K562 (cell line): ENCODE data around the gene ANKRD13D. TPM values are rescaled to one million over a fixed set of nuclear protein-coding genes. Genes with fewer than 3 reads are reported as not detected.

Experiments used
- CBFB ChIP-seq: sonication (generic); formaldehyde crosslinking; IDR thresholded peaks from 2 replicates; pipeline ENCODE4 v1.4.0; 2020; ENCODE audit warnings: mild to moderate bottlenecking, missing genetic modification reagents
- DNMT1 ChIP-seq: fragments of 450-650 bp; IDR thresholded peaks from 2 replicates; pipeline ENCODE4 v1.6.1; 2016; ENCODE audit warnings: antibody characterized with exemption, mild to moderate bottlenecking
- ESRRA ChIP-seq: fragments of 450-650 bp; IDR thresholded peaks from 2 replicates; pipeline ENCODE4 v1.6.1; 2014; ENCODE audit warnings: low read depth, mild to moderate bottlenecking, moderate library complexity, borderline replicate concordance
- FIP1L1 ChIP-seq: fragments of 200-400 bp; formaldehyde crosslinking; IDR thresholded peaks from 2 replicates; pipeline ENCODE4 v1.6.1; 2018; ENCODE audit warnings: mild to moderate bottlenecking, low read depth, low read length; ENCODE audit not compliant: poor library complexity, severe bottlenecking
- GTF2A2 ChIP-seq: IDR thresholded peaks from 2 replicates; pipeline ENCODE4 v1.6.1; 2016; ENCODE audit warnings: mild to moderate bottlenecking, missing genetic modification characterization, missing compliant biosample characterization
- HNRNPK ChIP-seq: fragments of 200-400 bp; formaldehyde crosslinking; IDR thresholded peaks from one replicate; pipeline ENCODE4 v1.6.1; 2018; ENCODE audit warnings: mild to moderate bottlenecking, low read depth, low read length; ENCODE audit not compliant: poor library complexity, severe bottlenecking
- IRF2 ChIP-seq: sonication (generic); formaldehyde crosslinking; IDR thresholded peaks from 2 replicates; pipeline ENCODE4 v1.8.1; 2022; ENCODE audit warnings: mild to moderate bottlenecking, missing genetic modification reagents
- PHTF2 ChIP-seq: fragments of 250-450 bp; sonication (Bioruptor Pico); IDR thresholded peaks from 2 replicates; pipeline ENCODE4 v1.5.0; 2021; ENCODE audit warnings: mild to moderate bottlenecking
- RBM17 ChIP-seq: fragments of 200-400 bp; formaldehyde crosslinking; IDR thresholded peaks from 2 replicates; pipeline ENCODE4 v1.6.1; 2017; ENCODE audit warnings: low read depth, mild to moderate bottlenecking, low read length, borderline replicate concordance
- XRCC5 ChIP-seq: fragments of 200-400 bp; formaldehyde crosslinking; IDR thresholded peaks from 2 replicates; pipeline ENCODE4 v1.6.1; 2017; ENCODE audit warnings: low read depth, mild to moderate bottlenecking, low read length
- ZNF212 ChIP-seq: fragments of 450-650 bp; formaldehyde crosslinking; IDR thresholded peaks from 2 replicates; pipeline ENCODE4 v1.4.0; 2020; ENCODE audit warnings: mild to moderate bottlenecking
- ZNF232 ChIP-seq: sonication (generic); formaldehyde crosslinking; IDR thresholded peaks from 2 replicates; pipeline ENCODE4 v1.8.0; 2022; ENCODE audit warnings: mild to moderate bottlenecking, missing genetic modification reagents
- polyA plus RNA-seq, 8 experiments: library from polyadenylated mRNA; depleted of rRNA in 4 of 8; stranded (reverse) in 5 of 8; unstranded in 3 of 8; fragments of >200 nt; fragmentation: Nextera tagmentation in 2 of 8; fragmentation: Illumina TruSeq in 1 of 8; extraction: Ambion mirVana in 2 of 8; extraction: Trizol in 1 of 8; gene quantifications; 2 replicates each; pipeline versions ENCODE4 v1.2.1 to v1.2.3, GENCODE V29; 2011 to 2014; ENCODE audit warnings: inconsistent platforms in 1 of 8, missing spikeins in 1 of 8
- total RNA-seq, 7 experiments: library from RNA; depleted of rRNA in 6 of 7; stranded (reverse); fragments of >200 nt in 6 of 7; fragmentation: Illumina TruSeq in 2 of 7; extraction: Trizol in 2 of 7; gene quantifications; 2 replicates each; pipeline versions ENCODE4 v1.2.1 to v1.2.3, GENCODE V29; 2011 to 2021; ENCODE audit warnings: low replicate concordance in 1 of 7
- TF ChIP-seq, protein P1 (sequence below): IDR thresholded peaks from 3 replicates; pipeline ENCODE4 v1.6.1; 2011; ENCODE audit warnings: borderline replicate concordance, mild to moderate bottlenecking; ENCODE audit not compliant: insufficient read length, insufficient read depth
- TF ChIP-seq, protein P2 (sequence below): sonication (generic); formaldehyde crosslinking; IDR thresholded peaks from 2 replicates; pipeline ENCODE4 v1.8.0; 2022; ENCODE audit warnings: mild to moderate bottlenecking, missing genetic modification reagents
- TF ChIP-seq, protein P3 (sequence below): fragments of 250-450 bp; sonication (Bioruptor Pico); IDR thresholded peaks from 2 replicates; pipeline ENCODE4 v1.8.0; 2022; ENCODE audit warnings: inconsistent platforms
- TF ChIP-seq, protein P4 (sequence below): fragments of 250-450 bp; sonication (Bioruptor Pico); IDR thresholded peaks from 2 replicates; pipeline ENCODE4 v1.4.0; 2020
- TF ChIP-seq, protein P5 (sequence below): fragments of 450-650 bp; conservative IDR thresholded peaks from 2 replicates; pipeline ENCODE4 v1.6.1; 2016; ENCODE audit warnings: missing genetic modification characterization, low read depth, mild to moderate bottlenecking, missing compliant biosample characterization, moderate library complexity
- TF ChIP-seq, protein P6 (sequence below): sonication (generic); formaldehyde crosslinking; IDR thresholded peaks from 2 replicates; pipeline ENCODE4 v1.9.0; 2022; ENCODE audit warnings: mild to moderate bottlenecking, missing genetic modification reagents

ANKRD13D gene
- total and polyA plus RNA-seq, 9 of the 15 experiments (the other 6 are each of a cell fraction or from before 2014, with no cell fraction given): 0.94 to 40.9 (median 22.4) TPM

DNA sequence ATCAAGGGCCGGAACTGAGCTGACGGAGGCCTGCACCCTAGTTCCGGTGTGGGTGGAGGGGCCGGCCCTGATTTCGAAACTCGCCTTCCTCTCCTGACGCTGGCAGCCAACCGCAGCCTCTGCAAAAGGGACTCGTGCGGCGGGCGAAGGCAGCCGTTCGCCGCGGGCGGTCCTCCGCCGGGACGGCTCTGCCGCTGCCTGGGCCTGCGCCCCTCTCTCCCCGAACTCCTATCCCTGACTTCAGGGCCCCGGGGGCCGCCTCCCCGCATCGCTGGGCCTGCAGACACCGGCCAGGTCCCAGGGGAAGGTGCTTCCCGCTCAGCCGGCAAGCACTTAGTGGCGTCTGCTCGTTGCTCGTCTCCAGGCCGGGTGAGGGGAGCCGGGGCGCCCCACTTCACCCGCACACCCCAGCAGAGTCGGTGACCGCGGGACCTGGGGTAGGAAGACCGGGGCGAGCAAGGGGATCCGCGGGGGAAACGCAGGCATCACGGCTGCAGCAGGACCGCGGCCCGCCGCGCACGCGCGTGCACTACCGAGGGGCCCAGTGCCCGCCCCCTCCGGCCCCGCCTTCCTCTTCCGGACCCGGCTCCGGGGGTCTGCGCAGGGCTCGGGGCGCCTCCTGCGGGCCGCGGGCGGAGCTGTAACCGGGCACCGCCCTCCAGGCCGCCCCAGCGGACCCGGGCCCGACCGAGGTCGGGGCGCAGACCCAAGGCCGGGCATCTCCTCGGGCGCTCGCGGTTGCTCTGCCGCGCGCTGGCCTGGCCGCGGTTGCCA lies 464 bp upstream of the ANKRD13D start (continued):
- TF ChIP-seq, protein P1, sequence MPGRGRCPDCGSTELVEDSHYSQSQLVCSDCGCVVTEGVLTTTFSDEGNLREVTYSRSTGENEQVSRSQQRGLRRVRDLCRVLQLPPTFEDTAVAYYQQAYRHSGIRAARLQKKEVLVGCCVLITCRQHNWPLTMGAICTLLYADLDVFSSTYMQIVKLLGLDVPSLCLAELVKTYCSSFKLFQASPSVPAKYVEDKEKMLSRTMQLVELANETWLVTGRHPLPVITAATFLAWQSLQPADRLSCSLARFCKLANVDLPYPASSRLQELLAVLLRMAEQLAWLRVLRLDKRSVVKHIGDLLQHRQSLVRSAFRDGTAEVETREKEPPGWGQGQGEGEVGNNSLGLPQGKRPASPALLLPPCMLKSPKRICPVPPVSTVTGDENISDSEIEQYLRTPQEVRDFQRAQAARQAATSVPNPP: no peak
- TF ChIP-seq, protein P2, sequence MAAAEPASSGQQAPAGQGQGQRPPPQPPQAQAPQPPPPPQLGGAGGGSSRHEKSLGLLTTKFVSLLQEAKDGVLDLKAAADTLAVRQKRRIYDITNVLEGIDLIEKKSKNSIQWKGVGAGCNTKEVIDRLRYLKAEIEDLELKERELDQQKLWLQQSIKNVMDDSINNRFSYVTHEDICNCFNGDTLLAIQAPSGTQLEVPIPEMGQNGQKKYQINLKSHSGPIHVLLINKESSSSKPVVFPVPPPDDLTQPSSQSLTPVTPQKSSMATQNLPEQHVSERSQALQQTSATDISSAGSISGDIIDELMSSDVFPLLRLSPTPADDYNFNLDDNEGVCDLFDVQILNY: peak; percentile 91
- peak; percentile 47; the same call in 1 of the 2 replicates for TF ChIP-seq CBFB (CRISPR knock-in tag)
- no peak for TF ChIP-seq PHTF2 (CRISPR knock-in tag)
- TF ChIP-seq FIP1L1: peak; percentile 90
- TF ChIP-seq, protein P3, sequence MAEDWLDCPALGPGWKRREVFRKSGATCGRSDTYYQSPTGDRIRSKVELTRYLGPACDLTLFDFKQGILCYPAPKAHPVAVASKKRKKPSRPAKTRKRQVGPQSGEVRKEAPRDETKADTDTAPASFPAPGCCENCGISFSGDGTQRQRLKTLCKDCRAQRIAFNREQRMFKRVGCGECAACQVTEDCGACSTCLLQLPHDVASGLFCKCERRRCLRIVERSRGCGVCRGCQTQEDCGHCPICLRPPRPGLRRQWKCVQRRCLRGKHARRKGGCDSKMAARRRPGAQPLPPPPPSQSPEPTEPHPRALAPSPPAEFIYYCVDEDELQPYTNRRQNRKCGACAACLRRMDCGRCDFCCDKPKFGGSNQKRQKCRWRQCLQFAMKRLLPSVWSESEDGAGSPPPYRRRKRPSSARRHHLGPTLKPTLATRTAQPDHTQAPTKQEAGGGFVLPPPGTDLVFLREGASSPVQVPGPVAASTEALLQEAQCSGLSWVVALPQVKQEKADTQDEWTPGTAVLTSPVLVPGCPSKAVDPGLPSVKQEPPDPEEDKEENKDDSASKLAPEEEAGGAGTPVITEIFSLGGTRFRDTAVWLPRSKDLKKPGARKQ (CRISPR knock-in tag): no peak
- no peak for TF ChIP-seq HNRNPK
- TF ChIP-seq IRF2 (CRISPR knock-in tag): no peak
- TF ChIP-seq ESRRA: peak; percentile 83; the same call in 1 of the 2 replicates
- no peak for TF ChIP-seq ZNF232 (CRISPR knock-in tag)
- TF ChIP-seq RBM17: no peak
- TF ChIP-seq, protein P4, sequence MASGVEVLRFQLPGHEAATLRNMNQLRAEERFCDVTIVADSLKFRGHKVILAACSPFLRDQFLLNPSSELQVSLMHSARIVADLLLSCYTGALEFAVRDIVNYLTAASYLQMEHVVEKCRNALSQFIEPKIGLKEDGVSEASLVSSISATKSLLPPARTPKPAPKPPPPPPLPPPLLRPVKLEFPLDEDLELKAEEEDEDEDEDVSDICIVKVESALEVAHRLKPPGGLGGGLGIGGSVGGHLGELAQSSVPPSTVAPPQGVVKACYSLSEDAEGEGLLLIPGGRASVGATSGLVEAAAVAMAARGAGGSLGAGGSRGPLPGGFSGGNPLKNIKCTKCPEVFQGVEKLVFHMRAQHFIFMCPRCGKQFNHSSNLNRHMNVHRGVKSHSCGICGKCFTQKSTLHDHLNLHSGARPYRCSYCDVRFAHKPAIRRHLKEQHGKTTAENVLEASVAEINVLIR (CRISPR knock-in tag): no peak
- TF ChIP-seq DNMT1: no peak
- TF ChIP-seq, protein P5, sequence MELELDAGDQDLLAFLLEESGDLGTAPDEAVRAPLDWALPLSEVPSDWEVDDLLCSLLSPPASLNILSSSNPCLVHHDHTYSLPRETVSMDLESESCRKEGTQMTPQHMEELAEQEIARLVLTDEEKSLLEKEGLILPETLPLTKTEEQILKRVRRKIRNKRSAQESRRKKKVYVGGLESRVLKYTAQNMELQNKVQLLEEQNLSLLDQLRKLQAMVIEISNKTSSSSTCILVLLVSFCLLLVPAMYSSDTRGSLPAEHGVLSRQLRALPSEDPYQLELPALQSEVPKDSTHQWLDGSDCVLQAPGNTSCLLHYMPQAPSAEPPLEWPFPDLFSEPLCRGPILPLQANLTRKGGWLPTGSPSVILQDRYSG (tag): 0 out of 2 replicates have a peak, but pooled peaks have one; percentile 26
- TF ChIP-seq, protein P6, sequence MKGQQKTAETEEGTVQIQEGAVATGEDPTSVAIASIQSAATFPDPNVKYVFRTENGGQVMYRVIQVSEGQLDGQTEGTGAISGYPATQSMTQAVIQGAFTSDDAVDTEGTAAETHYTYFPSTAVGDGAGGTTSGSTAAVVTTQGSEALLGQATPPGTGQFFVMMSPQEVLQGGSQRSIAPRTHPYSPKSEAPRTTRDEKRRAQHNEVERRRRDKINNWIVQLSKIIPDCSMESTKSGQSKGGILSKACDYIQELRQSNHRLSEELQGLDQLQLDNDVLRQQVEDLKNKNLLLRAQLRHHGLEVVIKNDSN (CRISPR knock-in tag): 0 out of 2 replicates have a peak, but pooled peaks have one; percentile 2
- TF ChIP-seq XRCC5: 0 out of 2 replicates have a peak, but pooled peaks have one; percentile 24
- TF ChIP-seq ZNF212 (CRISPR knock-in tag): no peak
- no peak for TF ChIP-seq GTF2A2
